ENCODE data around the gene PNP. TPM values are rescaled to one million over a fixed set of nuclear protein-coding genes. Genes with fewer than 3 reads are reported as not detected.
A peak's percentile ranks its signal among the peaks of the same experiment; 100 is the strongest.
"Not testable (repeated sequence)": the region's sequence is repeated elsewhere in the genome, so short reads cannot be mapped to it uniquely, and the experiment has no call there.

The PNP gene
- total RNA-seq, 1 donor from 2014 or later = 13.6 TPM

- H3K4me1 ChIP-seq (ENCODE audit: control insufficient read depth in 3 of 3, insufficient read depth in 3 of 3, low read length in 3 of 3) = peaks cover 13 to 39% (median 22%) of the 10 kb centered on the region in 3 donors
- H3K9ac ChIP-seq (ENCODE audit: low read depth in 1 of 3, low read length in 3 of 3); H3K27me3 ChIP-seq (ENCODE audit: control insufficient read depth in 3 of 3, insufficient read depth in 3 of 3, low read length in 3 of 3); H3K27ac ChIP-seq (ENCODE audit: low read depth, low read length); H3K9me3 ChIP-seq (ENCODE audit: control insufficient read depth in 3 of 3, low read length in 3 of 3); H3K4me3 ChIP-seq (ENCODE audit: low read length in 3 of 3): not testable (repeated sequence)
- H3K36me3 ChIP-seq (ENCODE audit: control insufficient read depth in 3 of 3, insufficient read depth in 3 of 3, low read length in 3 of 3) = peaks cover 45 to 57% (median 53%) of the 10 kb centered on the region in 3 donors
These were observed 16.4 kb upstream of the PNP start for GRCh38 chr14:20452831-20453230.

GRCh38 chr14:20454516-20455354 is 14.5 kb upstream of the PNP start, which contains the start of the genes APEX1 and OSGEP:
TSS of gene APEX1 (plus strand) at chr14:20455226. CDS start at chr14:20455646, 420 bp downstream.
TSS of gene OSGEP (minus strand) at chr14:20454812. CDS start at chr14:20454683, 129 bp downstream.
- Histone ChIP-seq H3K9ac (ENCODE audit: low read depth in 1 of 3, low read length in 3 of 3) (peak within 1 kb of the TSS; percentile 77 to 97 (median 96)), H3K27me3 (ENCODE audit: control insufficient read depth in 3 of 3, insufficient read depth in 3 of 3, low read length in 3 of 3) (no peaks in the 10 kb centered on the region), H3K27ac (ENCODE audit: low read depth, low read length) (peak within 1 kb of the TSS; percentile 95), H3K4me1 (ENCODE audit: control insufficient read depth in 3 of 3, insufficient read depth in 3 of 3, low read length in 3 of 3) (peaks cover 19 to 49% (median 24%) of the 10 kb centered on the region in 3 donors), H3K9me3 (ENCODE audit: control insufficient read depth in 3 of 3, low read length in 3 of 3) (no peaks in the 10 kb centered on the region), H3K36me3 (ENCODE audit: control insufficient read depth in 3 of 3, insufficient read depth in 3 of 3, low read length in 3 of 3) (peaks cover 45 to 56% (median 50%) of the 10 kb centered on the region in 3 donors), H3K4me3 (ENCODE audit: low read length in 3 of 3) (peak within 1 kb of the TSS; percentile 91 to 99 (median 98))

GRCh38 chr14:20455355-20456300 is 13.6 kb upstream of the PNP start:
- peak overlapping the region; percentile 91 to 99 (median 98) for H3K4me3 ChIP-seq (ENCODE audit: low read length in 3 of 3)
- peak overlapping the region; percentile 95 for H3K27ac ChIP-seq (ENCODE audit: low read depth, low read length)
- peaks cover 39 to 55% (median 41%) of the 10 kb centered on the region in 3 donors for H3K36me3 ChIP-seq (ENCODE audit: control insufficient read depth in 3 of 3, insufficient read depth in 3 of 3, low read length in 3 of 3)
- H3K4me1 ChIP-seq (ENCODE audit: control insufficient read depth in 3 of 3, insufficient read depth in 3 of 3, low read length in 3 of 3) = peaks cover 28 to 58% (median 33%) of the 10 kb centered on the region in 3 donors
- H3K27me3 ChIP-seq (ENCODE audit: control insufficient read depth in 3 of 3, insufficient read depth in 3 of 3, low read length in 3 of 3) = no peaks in the 10 kb centered on the region
- no peaks in the 10 kb centered on the region for H3K9me3 ChIP-seq (ENCODE audit: control insufficient read depth in 3 of 3, low read length in 3 of 3)
- peak overlapping the region; percentile 77 to 97 (median 96) for H3K9ac ChIP-seq (ENCODE audit: low read depth in 1 of 3, low read length in 3 of 3)

GRCh38 chr14:20456971-20457370 is 12.2 kb upstream of the PNP start:
- no peaks in the 10 kb centered on the region for H3K27me3 ChIP-seq (ENCODE audit: control insufficient read depth in 3 of 3, insufficient read depth in 3 of 3, low read length in 3 of 3)
- H3K9me3 ChIP-seq (ENCODE audit: control insufficient read depth in 3 of 3, low read length in 3 of 3) = no peaks in the 10 kb centered on the region
- peaks cover 32 to 62% (median 35%) of the 10 kb centered on the region in 3 donors for H3K4me1 ChIP-seq (ENCODE audit: control insufficient read depth in 3 of 3, insufficient read depth in 3 of 3, low read length in 3 of 3)
- no peak overlapping the region for H3K4me3 ChIP-seq (ENCODE audit: low read length in 3 of 3)
- H3K9ac ChIP-seq (ENCODE audit: low read depth in 1 of 3, low read length in 3 of 3) = no peak overlapping the region
- H3K36me3 ChIP-seq (ENCODE audit: control insufficient read depth in 3 of 3, insufficient read depth in 3 of 3, low read length in 3 of 3) = peaks cover 35 to 47% (median 36%) of the 10 kb centered on the region in 3 donors
- H3K27ac ChIP-seq (ENCODE audit: low read depth, low read length) = no peak overlapping the region

- H3K9me3 ChIP-seq (ENCODE audit: control insufficient read depth in 3 of 3, low read length in 3 of 3) = no peaks in the 10 kb centered on the region
- peaks cover 29 to 42% (median 33%) of the 10 kb centered on the region in 3 donors for H3K36me3 ChIP-seq (ENCODE audit: control insufficient read depth in 3 of 3, insufficient read depth in 3 of 3, low read length in 3 of 3)
- H3K9ac ChIP-seq (ENCODE audit: low read depth in 1 of 3, low read length in 3 of 3) = peak overlapping the region in 1 of 3 donors; percentile 26
- peaks cover 33 to 57% (median 35%) of the 10 kb centered on the region in 3 donors for H3K4me1 ChIP-seq (ENCODE audit: control insufficient read depth in 3 of 3, insufficient read depth in 3 of 3, low read length in 3 of 3)
- H3K27ac ChIP-seq (ENCODE audit: low read depth, low read length) = no peak overlapping the region
- H3K4me3 ChIP-seq (ENCODE audit: low read length in 3 of 3) = no peak overlapping the region
- H3K27me3 ChIP-seq (ENCODE audit: control insufficient read depth in 3 of 3, insufficient read depth in 3 of 3, low read length in 3 of 3) = no peaks in the 10 kb centered on the region
These were observed 11.0 kb upstream of the PNP start for GRCh38 chr14:20458031-20458789.

- Histone ChIP-seq H3K4me3 (ENCODE audit: low read length in 3 of 3) (peak overlapping the region; percentile 83 to 91 (median 89)), H3K9me3 (ENCODE audit: control insufficient read depth in 3 of 3, low read length in 3 of 3) (no peaks in the 10 kb centered on the region), H3K4me1 (ENCODE audit: control insufficient read depth in 3 of 3, insufficient read depth in 3 of 3, low read length in 3 of 3) (peaks cover 22 to 39% (median 26%) of the 10 kb centered on the region in 3 donors)
These were observed 8.6 kb upstream of the PNP start for GRCh38 chr14:20460458-20461224.

GRCh38 chr14:20461225-20462141 is 7.7 kb upstream of the PNP start, which contains the start of gene PIP4P1:
TSS of gene PIP4P1 (minus strand) at chr14:20461434. CDS start at chr14:20461325, 109 bp downstream.
- Histone ChIP-seq H3K4me3 (ENCODE audit: low read length in 3 of 3) (peak within 1 kb of the TSS; percentile 83 to 91 (median 89)), H3K4me1 (ENCODE audit: control insufficient read depth in 3 of 3, insufficient read depth in 3 of 3, low read length in 3 of 3) (peaks cover 13 to 30% (median 23%) of the 10 kb centered on the region in 3 donors), H3K9ac (ENCODE audit: low read depth in 1 of 3, low read length in 3 of 3) (peak within 1 kb of the TSS; percentile 82 to 94 (median 83)), H3K36me3 (ENCODE audit: control insufficient read depth in 3 of 3, insufficient read depth in 3 of 3, low read length in 3 of 3) (peaks cover 29 to 37% (median 32%) of the 10 kb centered on the region in 3 donors), H3K9me3 (ENCODE audit: control insufficient read depth in 3 of 3, low read length in 3 of 3) (no peaks in the 10 kb centered on the region), H3K27ac (ENCODE audit: low read depth, low read length) (peak within 1 kb of the TSS; percentile 93), H3K27me3 (ENCODE audit: control insufficient read depth in 3 of 3, insufficient read depth in 3 of 3, low read length in 3 of 3) (no peaks in the 10 kb centered on the region)

More at GRCh38 chr14:20460458-20461224, 8.6 kb upstream of the PNP start:
- peak overlapping the region; percentile 78 to 94 (median 83) for H3K9ac ChIP-seq (ENCODE audit: low read depth in 1 of 3, low read length in 3 of 3)
- H3K27ac ChIP-seq (ENCODE audit: low read depth, low read length) = peak overlapping the region; percentile 93
- peaks cover 29 to 42% (median 32%) of the 10 kb centered on the region in 3 donors for H3K36me3 ChIP-seq (ENCODE audit: control insufficient read depth in 3 of 3, insufficient read depth in 3 of 3, low read length in 3 of 3)
- H3K27me3 ChIP-seq (ENCODE audit: control insufficient read depth in 3 of 3, insufficient read depth in 3 of 3, low read length in 3 of 3) = no peaks in the 10 kb centered on the region

- Histone ChIP-seq H3K9ac (ENCODE audit: low read depth in 1 of 3, low read length in 3 of 3) (peak overlapping the region; percentile 79 to 87 (median 86)), H3K9me3 (ENCODE audit: control insufficient read depth in 3 of 3, low read length in 3 of 3) (no peaks in the 10 kb centered on the region), H3K36me3 (ENCODE audit: control insufficient read depth in 3 of 3, insufficient read depth in 3 of 3, low read length in 3 of 3) (no peaks in the 10 kb centered on the region), H3K4me3 (ENCODE audit: low read length in 3 of 3) (peak overlapping the region; percentile 83 to 92 (median 91)), H3K4me1 (ENCODE audit: control insufficient read depth in 3 of 3, insufficient read depth in 3 of 3, low read length in 3 of 3) (peaks cover 14 to 20% (median 18%) of the 10 kb centered on the region in 3 donors), H3K27ac (ENCODE audit: low read depth, low read length) (peak overlapping the region; percentile 77), H3K27me3 (ENCODE audit: control insufficient read depth in 3 of 3, insufficient read depth in 3 of 3, low read length in 3 of 3) (no peaks in the 10 kb centered on the region)
These were observed 403 bp upstream of the PNP start for GRCh38 chr14:20468764-20469241.
